Measurements from ENCODE around the gene PDZRN3. TPM values are rescaled to one million over a fixed set of nuclear protein-coding genes. Genes with fewer than 3 reads are reported as not detected.

Gene PDZRN3
- total RNA-seq, 1 donor from 2014 or later, result 28.7 TPM

GRCh38 chr3:73432023-73432705 is 192.6 kb downstream of the PDZRN3 start:
- TF ChIP-seq CTCF (IDR thresholded peaks at IDR 0.05; ENCODE audit: unreplicated experiment), result peak; percentile 77
- Mint-ChIP-seq H3K9me3 (ENCODE audit: low read depth) (no peaks in the 10 kb centered on the region), H3K36me3 (ENCODE audit: insufficient read depth) (no peaks in the 10 kb centered on the region), H3K27me3 (no peaks in the 10 kb centered on the region), H3K4me1 (ENCODE audit: low read depth) (peaks cover 20% of the 10 kb centered on the region), H3K4me3 (ENCODE audit: low read depth) (no peak overlapping the region), H3K27ac (no peak overlapping the region)
- no peak for DNase-seq (ENCODE audit: low spot score, unreplicated experiment)

DNA sequence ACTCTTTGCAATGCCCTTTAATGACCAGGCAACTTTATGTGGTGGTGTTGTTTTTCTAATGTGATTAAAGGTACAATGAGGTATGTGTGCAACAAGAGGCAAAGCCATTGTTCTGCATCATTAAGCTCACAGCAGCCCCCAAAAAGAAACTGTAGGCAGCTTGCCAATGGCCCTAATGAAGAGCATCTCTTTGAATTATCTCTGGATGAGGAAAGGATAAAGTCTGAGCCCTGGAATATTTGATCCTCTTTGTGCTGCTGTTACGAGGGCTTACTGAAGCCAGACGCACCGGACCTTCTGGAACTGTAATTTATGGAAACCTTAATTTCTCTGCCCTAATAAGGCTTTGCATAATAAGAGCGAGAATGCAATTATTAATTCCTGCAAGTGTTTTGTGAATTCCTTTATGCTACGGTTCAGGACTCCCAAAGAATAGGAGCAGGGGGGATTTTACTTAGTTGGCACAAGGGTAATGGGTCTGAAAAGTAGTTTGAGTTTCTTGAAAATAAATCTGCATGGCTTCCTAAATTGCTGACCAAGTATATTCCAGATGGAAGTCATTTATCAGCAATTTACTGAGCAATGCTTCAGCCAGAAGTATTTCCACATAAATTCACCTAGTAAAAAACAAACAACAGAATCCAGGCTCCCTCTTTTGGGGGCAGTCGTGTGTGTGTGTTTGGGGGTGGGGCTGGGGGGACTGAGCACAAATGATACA is 193.4 kb downstream of the PDZRN3 start:
- Mint-ChIP-seq H3K4me1 (ENCODE audit: low read depth) (peaks cover 23% of the 10 kb centered on the region), H3K4me3 (ENCODE audit: low read depth) (peak overlapping the region; percentile 4), H3K9me3 (ENCODE audit: low read depth) (no peaks in the 10 kb centered on the region), H3K27ac (no peak overlapping the region), H3K36me3 (ENCODE audit: insufficient read depth) (no peaks in the 10 kb centered on the region), H3K27me3 (no peaks in the 10 kb centered on the region)
- no peak for DNase-seq (ENCODE audit: low spot score, unreplicated experiment)
- no peak for TF ChIP-seq CTCF (IDR thresholded peaks at IDR 0.05; ENCODE audit: unreplicated experiment)

DNA sequence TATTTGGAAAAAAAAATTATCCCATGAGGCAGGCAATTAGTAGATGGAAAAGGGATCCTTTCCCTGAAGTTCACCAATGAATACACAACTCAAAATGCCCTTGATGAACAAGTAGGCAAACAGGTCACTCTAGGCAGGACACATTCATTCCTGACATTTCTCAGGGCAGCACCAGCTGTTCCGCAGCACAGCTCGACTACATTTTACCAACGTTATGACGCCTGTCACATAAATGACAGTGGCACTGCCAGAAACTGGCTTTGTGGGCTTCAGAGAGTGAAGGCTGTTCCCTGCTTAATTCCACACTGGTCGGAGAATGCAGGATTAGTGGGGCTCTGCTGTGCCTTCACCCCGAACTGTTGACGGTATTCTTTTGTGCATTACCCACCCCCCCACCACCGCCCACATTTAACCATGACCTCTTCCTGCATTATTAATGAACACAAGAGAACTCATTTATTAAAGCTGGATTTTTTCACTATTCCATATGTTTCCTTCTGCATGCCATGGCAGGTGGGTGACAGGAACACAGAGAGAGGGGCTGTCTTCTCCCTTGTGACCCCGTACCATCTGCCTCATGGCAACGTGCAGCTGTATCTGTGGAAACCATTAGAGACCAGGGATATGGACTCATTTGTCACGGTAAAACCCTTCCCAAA is 197.6 kb downstream of the PDZRN3 start:
- Mint-ChIP-seq H3K9me3 (ENCODE audit: low read depth) (no peaks in the 10 kb centered on the region), H3K27ac (no peak overlapping the region), H3K4me1 (ENCODE audit: low read depth) (peaks cover 8% of the 10 kb centered on the region), H3K27me3 (no peaks in the 10 kb centered on the region), H3K36me3 (ENCODE audit: insufficient read depth) (peaks cover under 1% of the 10 kb centered on the region), H3K4me3 (ENCODE audit: low read depth) (no peak overlapping the region)
- TF ChIP-seq CTCF (IDR thresholded peaks at IDR 0.05; ENCODE audit: unreplicated experiment), result no peak
- DNase-seq (ENCODE audit: low spot score, unreplicated experiment), result no peak

GRCh38 chr3:73426606-73427005 is 198.1 kb downstream of the PDZRN3 start:
- H3K9me3 Mint-ChIP-seq (ENCODE audit: low read depth), result no peaks in the 10 kb centered on the region
- H3K4me1 Mint-ChIP-seq (ENCODE audit: low read depth), result peaks cover 8% of the 10 kb centered on the region
- no peaks in the 10 kb centered on the region for H3K27me3 Mint-ChIP-seq
- H3K36me3 Mint-ChIP-seq (ENCODE audit: insufficient read depth), result peaks cover 3% of the 10 kb centered on the region
- DNase-seq (ENCODE audit: low spot score, unreplicated experiment), result no peak
- no peak overlapping the region for H3K27ac Mint-ChIP-seq
- TF ChIP-seq CTCF (IDR thresholded peaks at IDR 0.05; ENCODE audit: unreplicated experiment), result no peak
- no peak overlapping the region for H3K4me3 Mint-ChIP-seq (ENCODE audit: low read depth)

DNA sequence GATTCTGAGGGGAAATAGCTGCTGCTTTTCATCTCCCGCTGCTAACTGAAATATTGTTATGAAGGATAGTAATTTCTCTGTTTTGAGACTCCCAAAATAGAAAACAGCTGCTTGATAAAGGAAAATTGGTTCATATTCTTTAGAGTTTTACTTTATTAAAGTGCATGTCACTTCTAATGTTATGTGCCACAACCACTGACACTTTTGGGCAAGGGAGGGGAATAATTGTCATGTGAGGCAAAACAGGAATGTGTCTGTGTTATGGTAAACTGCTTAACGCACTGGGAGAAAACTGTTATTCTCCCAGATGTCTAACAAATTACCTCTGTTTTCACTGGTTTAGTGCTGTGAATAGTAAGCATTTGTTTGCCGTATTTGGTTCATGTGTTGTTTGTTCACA is 201.6 kb downstream of the PDZRN3 start:
- DNase-seq (ENCODE audit: low spot score, unreplicated experiment), result no peak
- Mint-ChIP-seq H3K4me3 (ENCODE audit: low read depth) (no peak overlapping the region), H3K9me3 (ENCODE audit: low read depth) (no peaks in the 10 kb centered on the region), H3K36me3 (ENCODE audit: insufficient read depth) (peaks cover 3% of the 10 kb centered on the region), H3K27me3 (no peaks in the 10 kb centered on the region), H3K27ac (no peak overlapping the region), H3K4me1 (ENCODE audit: low read depth) (peaks cover 9% of the 10 kb centered on the region)
- no peak for TF ChIP-seq CTCF (IDR thresholded peaks at IDR 0.05; ENCODE audit: unreplicated experiment)

Data from progenitor cell of endocrine pancreas (in vitro differentiated cells).